ENCODE measurements around the gene NUTF2. TPM values are rescaled to one million over a fixed set of nuclear protein-coding genes. Genes with fewer than 3 reads are reported as not detected.
A peak's percentile ranks its signal among the peaks of the same experiment; 100 is the strongest.

The NUTF2 gene
- total RNA-seq, 4 donors from 2014 or later, result 101 to 161 (median 113) TPM

DNA sequence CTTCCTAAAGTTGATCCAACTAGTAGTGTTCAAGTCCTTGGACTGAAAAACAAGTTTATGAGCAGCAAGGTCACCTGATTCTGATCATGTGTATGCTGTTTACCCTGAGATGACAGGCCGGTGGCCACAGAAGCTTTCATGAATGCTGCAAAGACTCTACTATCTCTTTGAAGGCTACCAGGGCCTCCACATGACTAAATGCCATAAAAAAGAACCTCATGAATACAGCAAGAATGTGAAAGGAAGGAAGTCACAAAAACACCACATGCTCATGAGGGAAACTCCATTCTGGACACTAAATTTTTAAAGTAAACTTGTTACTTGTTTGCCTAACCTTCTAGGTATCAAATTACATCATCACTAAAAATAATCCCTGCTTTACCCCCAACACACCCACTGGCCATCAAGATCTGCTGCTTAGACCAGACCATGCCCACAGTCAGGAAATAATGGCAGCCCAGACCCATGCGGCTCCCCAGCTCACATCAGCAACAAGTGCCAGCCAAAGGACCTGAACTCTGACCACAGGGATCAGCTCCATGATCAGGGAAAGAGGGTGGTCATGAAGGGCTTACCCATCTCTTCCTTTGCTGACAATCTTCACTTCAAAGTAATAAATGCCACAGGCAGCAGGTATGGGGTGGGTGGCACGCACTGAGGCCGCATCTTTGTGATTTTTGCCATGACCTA is 41.7 kb upstream of the NUTF2 start:
- Histone ChIP-seq H3K36me3 (peaks cover 5% of the 10 kb centered on the region), H3K4me1 (peaks cover 30% of the 10 kb centered on the region), H3K27ac (peak overlapping the region; percentile 27), H3K4me3 (peak overlapping the region; percentile 95), H3K27me3 (no peaks in the 10 kb centered on the region), H3K9me3 (no peaks in the 10 kb centered on the region)
- 96% methylated on average over 4 of the region's 4 CpGs for WGBS
- TF ChIP-seq EP300 (IDR thresholded peaks at IDR 0.05), result no peak
- DNase-seq (ENCODE audit: low spot score in 2 of 2), result no peak

DNA sequence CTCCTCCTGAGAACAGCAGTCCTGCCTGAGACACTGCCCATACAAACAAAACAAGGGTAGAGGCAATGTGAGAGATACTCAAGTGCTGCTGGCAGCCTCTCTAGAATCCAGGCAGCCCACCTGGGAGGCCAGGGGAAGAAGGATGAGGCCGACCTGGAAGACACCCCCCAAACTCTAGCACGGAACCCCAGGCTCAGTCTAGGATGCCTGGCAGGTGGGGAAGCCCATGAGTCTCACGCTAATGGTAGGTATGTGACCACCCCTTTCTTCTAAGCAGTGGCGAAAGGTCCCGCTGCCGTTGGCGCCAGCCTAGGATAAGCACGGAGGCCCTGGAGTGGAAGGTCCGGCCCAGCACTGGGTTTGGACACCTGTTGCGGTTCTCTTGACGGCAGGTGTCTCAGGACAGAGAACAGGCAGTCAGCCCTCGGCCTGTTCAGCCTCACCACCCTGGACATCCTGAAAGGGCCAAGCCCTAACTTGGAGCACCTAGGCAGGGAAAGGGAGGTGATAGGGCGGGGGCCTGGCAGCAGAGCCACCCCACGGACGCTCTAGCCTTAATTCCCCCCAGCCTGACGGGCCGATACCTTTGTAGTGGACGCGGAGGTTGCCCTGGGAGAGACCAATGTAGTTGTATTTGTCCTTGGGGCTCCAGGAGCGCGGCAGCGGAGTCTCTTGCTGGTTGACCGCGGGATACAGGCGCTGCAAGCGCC is 40.9 kb upstream of the NUTF2 start:
- H3K27me3 ChIP-seq, result no peaks in the 10 kb centered on the region
- peaks cover 5% of the 10 kb centered on the region for H3K36me3 ChIP-seq
- 0% methylated on average over 12 of the region's 26 CpGs for WGBS
- peak overlapping the region; percentile 84 for H3K27ac ChIP-seq
- TF ChIP-seq, protein P1, sequence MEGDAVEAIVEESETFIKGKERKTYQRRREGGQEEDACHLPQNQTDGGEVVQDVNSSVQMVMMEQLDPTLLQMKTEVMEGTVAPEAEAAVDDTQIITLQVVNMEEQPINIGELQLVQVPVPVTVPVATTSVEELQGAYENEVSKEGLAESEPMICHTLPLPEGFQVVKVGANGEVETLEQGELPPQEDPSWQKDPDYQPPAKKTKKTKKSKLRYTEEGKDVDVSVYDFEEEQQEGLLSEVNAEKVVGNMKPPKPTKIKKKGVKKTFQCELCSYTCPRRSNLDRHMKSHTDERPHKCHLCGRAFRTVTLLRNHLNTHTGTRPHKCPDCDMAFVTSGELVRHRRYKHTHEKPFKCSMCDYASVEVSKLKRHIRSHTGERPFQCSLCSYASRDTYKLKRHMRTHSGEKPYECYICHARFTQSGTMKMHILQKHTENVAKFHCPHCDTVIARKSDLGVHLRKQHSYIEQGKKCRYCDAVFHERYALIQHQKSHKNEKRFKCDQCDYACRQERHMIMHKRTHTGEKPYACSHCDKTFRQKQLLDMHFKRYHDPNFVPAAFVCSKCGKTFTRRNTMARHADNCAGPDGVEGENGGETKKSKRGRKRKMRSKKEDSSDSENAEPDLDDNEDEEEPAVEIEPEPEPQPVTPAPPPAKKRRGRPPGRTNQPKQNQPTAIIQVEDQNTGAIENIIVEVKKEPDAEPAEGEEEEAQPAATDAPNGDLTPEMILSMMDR (IDR thresholded peaks at IDR 0.05), result no peak
- TF ChIP-seq EP300 (IDR thresholded peaks at IDR 0.05) (no peak), POLR2AphosphoS5 (IDR thresholded peaks at IDR 0.05) (no peak), POLR2A (IDR thresholded peaks at IDR 0.05) (no peak)
- no peak for DNase-seq (ENCODE audit: low spot score in 2 of 2)
- H3K4me1 ChIP-seq, result peaks cover 21% of the 10 kb centered on the region
- H3K4me3 ChIP-seq, result peak overlapping the region; percentile 95
- H3K9me3 ChIP-seq, result no peaks in the 10 kb centered on the region

DNA sequence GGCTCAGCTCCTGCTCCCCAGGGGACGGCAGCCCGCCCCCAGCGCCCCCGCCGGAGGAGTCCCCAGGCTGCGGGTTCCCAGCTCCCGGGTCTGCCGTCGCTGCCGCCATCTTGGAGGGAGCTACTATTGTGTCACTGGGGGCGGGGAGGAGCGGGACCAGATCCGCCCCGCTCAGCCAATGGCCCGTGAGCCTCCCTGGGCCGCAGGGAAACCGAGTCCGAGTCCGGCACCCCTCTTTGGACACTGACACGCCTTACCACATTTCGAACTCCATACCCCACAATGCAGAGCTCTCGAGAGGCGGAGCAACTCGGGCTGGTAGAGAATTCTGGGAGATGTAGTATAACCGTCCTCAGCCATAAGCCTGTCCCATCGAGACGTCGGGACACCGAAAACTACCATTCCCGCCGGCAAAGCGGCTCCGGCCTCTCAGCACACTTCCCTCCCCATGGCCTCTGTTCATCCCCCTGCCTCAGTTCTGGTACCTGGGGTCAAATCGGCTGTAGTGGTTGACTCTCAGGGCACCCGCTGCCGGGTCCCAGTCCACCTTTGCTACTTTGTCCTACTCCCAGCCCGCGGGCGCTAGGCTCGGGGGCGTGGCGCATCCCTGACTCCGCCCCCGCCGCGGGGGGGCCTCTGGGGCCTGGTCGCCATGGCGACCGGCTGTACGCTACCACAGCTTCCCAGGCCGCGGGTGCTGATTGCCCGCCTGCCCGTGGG is 40.1 kb upstream of the NUTF2 start, which contains the start of the genes RANBP10 and TSNAXIP1:
RANBP10 (minus strand) TSS at position 133 of the 720 bp plus-strand sequence; CDS start at position 109, 24 bp downstream.
TSNAXIP1 (plus strand) TSS at position 462 of the 720 bp plus-strand sequence. CDS start 261 bp downstream, outside the sequence.
- peak; percentile 99 for DNase-seq (ENCODE audit: low spot score in 2 of 2)
- peak within 1 kb of the TSS; percentile 95 for H3K4me3 ChIP-seq
- peaks cover 5% of the 10 kb centered on the region for H3K36me3 ChIP-seq
- H3K27me3 ChIP-seq, result no peaks in the 10 kb centered on the region
- H3K4me1 ChIP-seq, result peaks cover 18% of the 10 kb centered on the region
- peak within 1 kb of the TSS; percentile 84 for H3K27ac ChIP-seq
- TF ChIP-seq POLR2AphosphoS5 (IDR thresholded peaks at IDR 0.05) (peak in 2 of 3 donors; percentile 44 to 51), EP300 (IDR thresholded peaks at IDR 0.05) (no peak), POLR2A (IDR thresholded peaks at IDR 0.05) (peak in 1 of 2 donors; percentile 70)
- TF ChIP-seq, protein P1 (IDR thresholded peaks at IDR 0.05), result no peak
- H3K9me3 ChIP-seq, result no peaks in the 10 kb centered on the region
- under 1% methylated on average over 16 of the region's 54 CpGs for WGBS

GRCh38 chr16:67807148-67807682 is 39.5 kb upstream of the NUTF2 start:
- H3K4me3 ChIP-seq, result peak overlapping the region; percentile 95
- no peak for TF ChIP-seq EP300 (IDR thresholded peaks at IDR 0.05)
- TF ChIP-seq POLR2A (IDR thresholded peaks at IDR 0.05), result no peak
- no peak for TF ChIP-seq POLR2AphosphoS5 (IDR thresholded peaks at IDR 0.05)
- TF ChIP-seq, protein P1 (IDR thresholded peaks at IDR 0.05), result no peak
- H3K9me3 ChIP-seq, result no peaks in the 10 kb centered on the region
- H3K4me1 ChIP-seq, result peaks cover 18% of the 10 kb centered on the region
- no peak for DNase-seq (ENCODE audit: low spot score in 2 of 2)
- H3K27ac ChIP-seq, result peak overlapping the region; percentile 55
- H3K27me3 ChIP-seq, result no peaks in the 10 kb centered on the region
- H3K36me3 ChIP-seq, result peaks cover 5% of the 10 kb centered on the region
- WGBS, result 28% methylated on average over 24 of the region's 24 CpGs

DNA sequence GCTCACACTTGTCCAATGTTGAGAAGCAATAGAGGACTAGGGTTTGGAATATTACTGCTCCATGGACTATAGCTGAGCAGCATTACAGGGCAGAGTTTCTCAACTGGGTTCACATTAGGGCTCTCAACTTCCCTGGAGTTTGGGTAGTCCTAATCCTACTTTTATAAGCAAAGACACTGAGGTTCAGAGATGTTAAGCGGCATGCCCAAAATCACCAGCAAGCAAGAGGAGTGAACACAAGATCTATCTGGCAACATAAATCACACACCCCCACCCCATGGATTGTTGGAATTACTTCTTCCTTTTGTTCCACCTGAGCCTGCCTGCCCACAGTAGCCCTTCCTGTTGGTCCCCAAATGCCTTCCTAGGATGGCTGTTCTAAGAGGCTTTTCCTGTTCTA is 34.8 kb upstream of the NUTF2 start:
- H3K27me3 ChIP-seq, result no peaks in the 10 kb centered on the region
- no peak overlapping the region for H3K27ac ChIP-seq
- no peaks in the 10 kb centered on the region for H3K36me3 ChIP-seq
- H3K4me3 ChIP-seq, result no peak overlapping the region
- TF ChIP-seq POLR2AphosphoS5 (IDR thresholded peaks at IDR 0.05), result no peak
- TF ChIP-seq, protein P1 (IDR thresholded peaks at IDR 0.05), result no peak
- TF ChIP-seq POLR2A (IDR thresholded peaks at IDR 0.05), result no peak
- TF ChIP-seq EP300 (IDR thresholded peaks at IDR 0.05), result no peak
- DNase-seq (ENCODE audit: low spot score in 2 of 2), result no peak
- no peaks in the 10 kb centered on the region for H3K9me3 ChIP-seq
- 95% methylated on average over 1 of the region's 1 CpG for WGBS
- peaks cover 14% of the 10 kb centered on the region for H3K4me1 ChIP-seq
